Ureter (tissue), 1 donor: ENCODE measurements around the gene RGR. TPM values are rescaled to one million over a fixed set of nuclear protein-coding genes. Genes with fewer than 3 reads are reported as not detected.

Experiments
- DNase-seq: peaks from one replicate; pipeline ENCODE4 v3.0.0-alpha.2; 2020; ENCODE audit warnings: low spot score
- total RNA-seq: library from RNA; stranded (reverse); gene quantifications from one replicate; pipeline ENCODE4 v1.2.4, GENCODE V29; 2023
- donor health status: DM: yes; HTN: yes; CAD: no.

Gene RGR, protein sequence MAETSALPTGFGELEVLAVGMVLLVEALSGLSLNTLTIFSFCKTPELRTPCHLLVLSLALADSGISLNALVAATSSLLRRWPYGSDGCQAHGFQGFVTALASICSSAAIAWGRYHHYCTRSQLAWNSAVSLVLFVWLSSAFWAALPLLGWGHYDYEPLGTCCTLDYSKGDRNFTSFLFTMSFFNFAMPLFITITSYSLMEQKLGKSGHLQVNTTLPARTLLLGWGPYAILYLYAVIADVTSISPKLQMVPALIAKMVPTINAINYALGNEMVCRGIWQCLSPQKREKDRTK
- total RNA-seq = not detected

DNA sequence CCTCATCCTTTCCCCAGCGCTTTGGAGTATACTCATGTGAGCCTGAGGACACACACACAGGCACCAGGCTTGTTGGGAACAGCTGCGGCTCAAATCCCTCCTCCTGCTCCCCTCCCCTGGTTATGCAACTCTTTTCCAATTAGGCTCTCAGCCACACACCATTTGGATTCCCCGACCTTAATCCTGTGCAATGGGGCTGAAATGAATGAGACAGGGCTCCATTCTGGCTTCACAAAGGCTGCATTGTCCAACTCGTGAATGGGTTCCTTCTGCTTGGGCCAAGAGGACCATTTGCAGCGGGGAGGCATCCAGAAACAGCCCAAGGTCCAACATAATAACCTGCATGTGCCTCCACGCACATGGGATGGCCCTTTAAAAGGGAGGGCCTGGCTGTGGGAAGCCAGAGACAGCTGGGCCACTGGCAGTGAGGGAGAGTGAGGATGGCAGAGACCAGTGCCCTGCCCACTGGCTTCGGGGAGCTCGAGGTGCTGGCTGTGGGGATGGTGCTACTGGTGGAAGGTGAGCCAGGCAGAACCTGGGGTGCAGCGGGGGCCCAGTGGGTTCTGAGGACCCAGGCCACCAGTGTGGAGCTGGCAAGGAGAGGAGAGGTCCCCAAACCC is at the start of gene RGR:
Gene RGR, plus strand, starts transcription at position 403 of the 620 bp plus-strand sequence. Its CDS starts 38 bp downstream, at position 441.
- no peak for DNase-seq

DNA sequence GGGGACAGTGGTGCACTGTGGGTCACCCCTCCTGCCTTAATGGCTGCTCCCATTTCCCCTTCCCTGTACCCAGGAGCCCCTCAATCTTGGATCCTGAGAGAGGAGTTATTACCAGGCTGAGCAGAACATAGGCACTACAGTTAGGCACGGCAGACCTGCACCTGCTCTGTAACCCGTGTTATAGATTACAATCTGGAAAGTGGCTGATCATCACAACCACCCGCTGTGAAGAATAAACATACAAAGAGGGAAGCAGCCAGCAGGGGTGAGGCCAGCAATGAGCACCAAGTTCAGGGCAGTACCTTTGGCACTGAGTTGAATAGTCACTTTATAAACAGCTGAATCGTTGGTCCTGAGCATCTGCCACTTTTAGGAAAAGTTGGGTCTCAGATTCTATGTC is 48.8 kb upstream of the RGR start:
- DNase-seq = no peak

DNA sequence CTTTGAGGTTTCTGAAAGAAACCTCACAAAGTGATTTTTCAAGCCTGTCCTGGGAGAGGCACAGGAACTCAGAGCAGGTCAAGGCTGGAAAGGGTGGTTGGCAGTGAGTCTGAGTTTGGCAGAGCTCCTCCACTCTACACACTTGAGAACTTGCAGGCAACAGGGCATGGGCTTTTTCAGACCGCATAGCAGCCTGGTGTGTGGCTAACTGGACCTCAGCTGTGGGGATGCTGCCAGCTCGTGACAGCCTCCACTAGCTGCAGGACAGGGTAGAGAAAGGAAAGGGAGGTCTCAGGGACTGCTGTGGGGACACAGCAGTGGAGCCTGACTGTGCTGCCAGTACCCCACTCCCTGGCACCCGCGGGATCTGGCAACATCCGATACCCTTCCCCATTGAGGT is 47.9 kb upstream of the RGR start:
- DNase-seq = no peak

DNA sequence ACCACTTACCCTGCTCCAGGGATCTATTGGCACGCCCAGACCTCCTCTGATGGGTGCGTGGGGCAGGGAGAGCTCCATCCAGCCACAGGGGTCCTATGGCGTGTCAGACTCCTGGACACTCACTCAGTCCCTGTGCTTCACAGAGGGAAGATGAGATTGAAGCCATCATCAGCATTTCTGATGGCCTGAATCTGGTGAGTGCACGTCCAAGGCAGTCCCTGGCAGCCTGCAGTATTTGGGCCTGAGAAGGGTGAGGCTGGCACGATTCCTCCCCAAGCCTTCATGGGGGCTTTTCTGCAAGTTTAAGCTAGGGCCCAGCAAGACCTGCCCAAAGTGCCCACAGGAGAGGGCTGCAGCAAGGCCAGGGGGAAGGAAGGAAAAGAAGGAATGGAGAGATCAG is 47.2 kb upstream of the RGR start:
- no peak for DNase-seq

DNA sequence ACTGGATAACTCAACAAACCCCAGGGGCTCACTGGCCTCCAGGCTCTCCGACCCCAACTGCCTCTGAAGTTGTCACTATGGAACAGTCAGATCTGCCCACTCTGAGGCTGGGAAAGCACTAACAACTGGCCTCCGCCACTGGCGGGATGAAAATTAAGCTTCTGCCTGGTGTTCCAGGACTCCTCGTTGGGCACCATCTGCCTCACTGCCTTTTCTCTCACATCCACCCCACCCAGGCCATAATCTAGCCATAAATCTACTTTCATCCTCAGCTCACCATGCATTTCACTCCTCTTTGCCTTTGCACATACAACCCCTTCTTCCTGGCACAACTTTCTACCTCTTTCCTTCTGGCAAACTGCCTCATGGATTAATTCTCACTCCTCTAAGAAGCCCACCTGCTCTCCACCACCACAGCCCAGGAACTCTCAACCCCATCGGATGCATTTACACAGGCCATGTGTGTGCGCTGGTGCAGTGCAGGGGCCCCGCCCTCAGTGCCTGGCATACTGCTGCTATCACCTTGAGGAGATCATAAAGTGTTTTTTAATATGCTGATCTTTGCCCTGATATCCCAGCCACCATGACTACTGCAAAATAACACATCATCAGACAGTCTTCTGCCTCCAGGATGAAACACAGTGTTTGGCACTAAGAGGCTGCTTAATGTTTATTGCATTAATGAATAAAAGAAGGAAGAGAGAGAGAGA is 46.5 kb upstream of the RGR start:
- no peak for DNase-seq

DNA sequence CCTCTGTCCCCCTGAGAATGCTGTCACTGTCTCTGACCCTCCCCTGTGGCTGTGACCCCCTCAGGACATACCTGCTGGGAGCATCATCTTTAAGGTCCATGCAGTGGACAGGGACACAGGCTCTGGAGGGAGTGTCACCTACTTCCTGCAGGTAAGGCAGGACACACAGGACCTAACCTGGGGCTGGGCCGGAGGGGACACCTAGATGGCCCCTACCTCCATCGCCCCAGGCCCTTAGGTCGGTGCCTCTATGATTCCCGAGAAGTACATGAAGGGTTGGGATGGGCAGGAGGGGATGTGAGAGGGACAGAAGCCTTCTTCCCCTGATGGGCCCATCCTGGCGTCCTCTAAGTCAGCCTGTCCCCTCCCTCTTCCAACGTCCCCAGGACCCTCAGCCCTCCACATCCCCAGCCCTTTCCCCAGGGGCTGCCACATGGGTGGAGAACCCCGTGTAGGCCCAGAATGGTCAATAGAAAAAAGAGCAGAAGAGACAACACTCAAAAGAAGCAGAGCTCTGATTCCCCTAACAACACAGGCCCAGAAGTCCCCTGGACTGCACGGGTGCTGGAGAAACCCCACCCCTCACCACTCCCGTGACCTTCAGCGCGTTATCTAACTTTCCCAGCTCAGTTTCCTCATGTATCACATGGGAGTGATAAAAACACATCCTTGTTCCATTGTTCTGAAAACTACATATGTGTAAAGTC is 44.2 kb upstream of the RGR start:
- DNase-seq = no peak

DNA sequence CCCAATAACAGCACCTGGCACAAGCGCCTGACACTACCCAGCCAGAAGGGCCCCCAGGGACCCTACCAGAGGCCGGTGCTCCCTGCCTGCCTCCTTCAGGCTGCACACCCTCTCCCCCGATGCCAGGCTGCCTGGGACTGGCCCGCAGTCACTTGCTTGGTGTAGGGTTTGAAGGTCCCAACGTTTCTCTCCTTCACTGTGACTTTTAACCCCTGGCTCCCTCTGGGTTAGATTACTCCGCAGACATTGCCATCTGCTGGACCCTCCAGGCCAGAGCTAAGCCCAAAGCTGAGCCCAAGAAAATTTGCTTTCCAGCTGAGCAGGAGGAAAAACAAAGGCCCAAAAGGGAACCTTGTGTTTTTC is 43.6 kb upstream of the RGR start:
- DNase-seq = no peak

DNA sequence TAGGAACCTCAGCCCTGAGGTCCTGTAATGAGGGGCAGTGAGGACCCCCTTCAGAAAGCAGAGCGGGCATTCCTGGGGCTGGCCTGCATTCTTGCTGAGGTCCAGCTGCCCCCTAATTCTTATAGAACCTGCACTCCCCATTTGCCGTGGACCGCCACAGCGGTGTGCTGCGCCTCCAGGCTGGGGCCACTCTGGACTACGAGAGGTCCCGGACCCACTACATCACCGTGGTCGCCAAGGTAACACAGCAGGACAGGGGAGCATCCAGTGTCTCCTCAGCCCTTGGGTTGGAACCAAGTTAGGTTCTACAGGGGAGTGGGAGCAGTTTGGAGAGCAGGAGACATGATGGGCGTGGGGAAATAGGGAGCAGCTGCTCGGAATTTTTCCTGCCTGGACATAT is 43.2 kb upstream of the RGR start:
- no peak for DNase-seq

DNA sequence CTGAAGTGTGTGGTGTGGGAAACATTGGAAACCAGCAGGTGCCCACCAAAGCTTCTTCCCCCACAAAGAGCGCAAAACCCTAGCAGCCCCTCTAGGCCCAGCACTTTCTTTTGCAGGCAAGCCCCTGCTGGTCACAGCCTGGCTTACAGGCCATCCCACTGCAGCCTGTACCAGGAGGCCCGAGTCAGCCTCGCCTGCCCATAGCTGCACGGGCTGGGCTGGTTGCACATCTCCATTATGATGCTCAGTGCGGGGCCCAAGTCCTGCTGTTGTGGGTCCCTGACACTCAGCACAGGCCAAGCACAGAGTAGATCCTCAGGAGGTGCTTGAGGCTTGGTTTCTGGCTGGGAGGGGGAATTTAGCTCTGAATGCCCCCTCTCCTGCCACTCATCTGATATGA is 42.5 kb upstream of the RGR start:
- DNase-seq = no peak

DNA sequence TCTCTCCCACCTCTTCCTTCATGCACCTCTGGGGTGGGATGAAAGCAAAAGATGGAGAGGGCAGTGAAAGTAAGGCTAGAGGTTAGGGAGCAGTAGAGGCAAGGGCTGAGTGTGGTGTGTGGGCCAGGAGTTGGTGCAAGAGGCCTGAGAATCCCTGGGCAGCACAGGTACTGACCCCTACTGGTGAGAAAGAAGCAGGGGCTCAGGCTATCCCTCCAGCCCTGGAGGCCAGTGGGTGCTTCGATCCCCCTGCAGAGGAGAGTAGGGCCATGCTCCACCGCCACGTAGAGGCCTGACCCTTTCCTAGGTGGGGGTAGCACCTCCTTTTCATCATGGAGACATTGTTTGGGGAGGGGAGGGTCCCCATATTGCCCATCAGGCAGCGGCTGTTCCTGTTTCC is 40.7 kb upstream of the RGR start:
- DNase-seq = no peak

DNA sequence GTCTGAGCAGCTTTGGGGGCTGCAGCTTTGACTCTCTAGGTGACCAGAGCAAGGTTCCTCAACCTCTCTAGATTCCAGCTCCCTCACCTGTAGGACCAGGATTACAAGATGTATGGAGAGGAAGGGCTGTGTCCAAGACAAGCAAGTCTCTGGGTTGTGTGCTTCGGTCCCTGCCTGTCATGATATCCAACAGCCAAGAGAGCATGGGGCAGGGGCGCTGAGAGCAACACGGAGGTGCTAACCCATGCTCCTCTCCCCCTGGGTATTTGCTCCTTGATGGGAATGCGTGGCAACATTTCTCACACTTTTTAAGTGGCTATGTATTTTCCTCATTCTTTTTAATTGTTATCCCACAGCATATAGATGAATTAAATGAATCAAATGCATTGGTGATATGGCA is 40.2 kb upstream of the RGR start:
- no peak for DNase-seq

DNA sequence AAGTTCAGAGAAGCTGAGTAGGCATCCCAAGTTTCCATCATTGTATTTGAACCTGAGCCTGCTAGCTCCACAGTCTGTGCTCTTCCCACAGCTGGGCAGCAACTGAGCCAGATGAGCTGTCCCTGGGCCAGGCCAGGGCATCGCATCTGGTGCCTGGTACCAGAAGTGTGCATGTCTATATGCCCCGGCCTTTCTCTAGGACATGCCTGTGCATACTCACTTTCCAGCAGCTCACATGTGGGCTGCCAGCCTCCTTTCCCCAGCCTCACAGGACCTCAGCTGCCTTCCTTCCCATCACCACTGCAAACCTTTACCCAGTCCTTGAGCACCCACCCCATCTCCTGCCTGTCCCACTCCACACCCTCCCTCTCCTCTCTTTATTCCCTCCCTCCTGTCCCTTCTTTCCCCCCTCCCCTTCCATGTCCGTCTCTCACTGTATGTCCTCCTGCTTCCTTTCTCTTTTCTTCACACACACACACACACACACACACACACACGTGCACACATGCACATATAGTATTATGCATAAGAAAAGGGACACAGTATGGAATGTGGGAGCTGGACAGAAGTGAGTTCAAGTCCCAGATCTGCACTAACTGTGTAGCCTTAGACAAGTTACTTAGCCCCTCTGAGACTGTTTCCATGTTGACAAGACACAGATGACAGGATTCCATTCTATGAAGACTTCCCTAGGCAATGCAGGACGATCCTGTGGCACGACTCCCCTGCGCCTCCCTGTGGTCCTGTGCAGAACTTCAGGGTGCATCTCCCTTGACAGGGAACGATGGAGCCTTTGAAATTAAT is 39.6 kb upstream of the RGR start:
- DNase-seq = peak; percentile 72

DNA sequence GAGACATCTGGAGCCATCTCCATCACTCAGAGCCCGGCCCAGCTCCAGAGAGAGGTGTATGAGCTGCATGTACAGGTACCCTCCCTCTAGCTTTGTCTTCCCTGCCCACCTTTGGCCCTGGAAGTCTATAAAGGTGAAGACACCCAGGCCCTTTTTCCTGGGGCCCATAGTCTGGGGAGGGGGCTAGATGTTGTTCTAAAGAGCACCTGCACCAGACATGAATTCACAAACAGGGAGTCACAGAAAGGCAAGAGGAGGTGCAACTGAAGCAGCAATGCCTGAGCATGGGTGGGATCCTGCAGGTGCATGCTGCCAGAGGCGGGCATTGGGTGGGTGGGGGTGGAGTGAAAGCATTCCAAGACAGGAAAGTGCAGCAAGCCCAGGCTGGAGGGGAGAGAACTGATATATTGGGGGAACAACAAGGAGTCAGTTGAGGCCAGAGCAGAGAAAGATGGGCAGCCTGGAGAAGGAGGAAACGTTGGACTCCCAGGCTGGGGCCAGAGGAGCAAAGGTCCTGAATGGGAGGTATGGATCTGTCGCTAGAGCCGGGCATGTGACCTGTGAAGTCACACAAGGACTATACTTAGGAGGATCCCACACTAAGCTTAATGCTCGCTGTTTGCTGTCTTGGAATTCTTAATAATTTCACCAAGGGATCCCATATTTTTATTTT is 38.9 kb upstream of the RGR start:
- no peak for DNase-seq

DNA sequence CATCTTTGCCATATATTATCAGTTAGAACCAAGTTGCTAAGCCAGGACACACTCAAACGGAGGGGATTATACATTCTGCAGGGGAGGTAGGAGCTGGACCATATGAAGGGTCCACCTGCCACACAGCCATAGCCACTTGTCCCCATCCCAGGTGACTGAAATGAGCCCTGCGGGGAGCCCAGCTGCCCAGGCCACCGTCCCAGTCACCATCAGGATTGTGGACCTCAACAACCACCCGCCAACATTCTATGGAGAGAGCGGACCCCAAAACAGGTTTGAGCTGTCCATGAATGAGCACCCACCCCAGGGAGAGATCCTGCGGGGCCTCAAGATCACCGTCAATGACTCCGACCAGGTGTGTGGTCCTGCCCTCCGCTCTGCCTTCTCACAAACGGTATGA is 36.8 kb upstream of the RGR start:
- no peak for DNase-seq

DNA sequence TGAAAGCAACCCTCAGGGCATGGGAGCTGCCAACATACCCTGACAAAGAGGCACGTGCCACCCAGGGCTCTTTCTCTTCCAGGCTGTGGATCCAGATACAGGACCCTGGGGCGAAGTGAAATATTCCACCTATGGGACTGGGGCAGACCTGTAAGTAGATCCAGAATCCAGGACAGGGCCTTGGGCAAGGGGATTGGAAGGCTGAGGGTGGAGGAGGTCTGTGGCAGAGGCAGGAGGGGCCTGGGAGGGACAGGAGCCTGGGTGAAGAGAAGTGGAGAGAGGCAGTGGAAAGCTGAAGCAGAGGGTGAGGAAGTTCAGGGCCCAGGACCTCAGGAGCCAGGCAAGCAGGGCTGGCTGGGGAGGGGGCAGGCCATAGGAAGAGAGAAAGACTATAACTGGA is 33.3 kb upstream of the RGR start:
- no peak for DNase-seq

DNA sequence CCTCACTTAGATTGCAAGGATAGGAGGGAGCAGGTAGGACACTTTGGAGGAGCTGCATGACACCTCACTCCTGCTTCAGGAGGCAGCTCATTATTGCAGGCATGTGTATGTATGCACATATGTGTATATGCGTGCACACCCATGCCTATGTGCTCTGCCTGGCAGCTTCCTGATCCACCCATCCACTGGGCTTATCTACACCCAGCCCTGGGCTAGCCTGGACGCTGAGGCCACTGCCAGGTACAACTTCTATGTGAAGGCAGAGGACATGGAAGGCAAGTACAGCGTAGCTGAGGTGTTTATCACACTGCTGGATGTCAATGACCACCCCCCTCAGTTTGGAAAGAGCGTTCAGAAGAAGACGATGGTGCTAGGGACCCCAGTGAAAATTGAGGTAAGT is 32.8 kb upstream of the RGR start:
- no peak for DNase-seq

DNA sequence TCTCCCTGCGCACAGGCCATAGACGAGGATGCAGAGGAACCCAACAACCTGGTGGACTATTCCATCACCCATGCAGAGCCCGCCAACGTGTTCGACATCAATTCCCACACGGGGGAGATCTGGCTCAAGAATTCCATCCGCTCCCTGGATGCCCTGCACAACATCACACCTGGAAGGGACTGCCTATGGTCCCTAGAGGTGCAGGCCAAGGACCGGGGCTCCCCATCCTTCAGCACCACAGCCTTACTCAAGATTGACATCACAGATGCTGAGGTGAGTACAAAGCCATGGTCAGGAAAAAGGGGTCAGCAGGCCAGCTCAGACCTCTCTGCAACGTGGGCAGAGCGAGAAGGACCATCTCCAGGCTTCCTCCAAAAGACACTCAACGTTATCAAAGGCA is 31.8 kb upstream of the RGR start:
- DNase-seq = no peak

DNA sequence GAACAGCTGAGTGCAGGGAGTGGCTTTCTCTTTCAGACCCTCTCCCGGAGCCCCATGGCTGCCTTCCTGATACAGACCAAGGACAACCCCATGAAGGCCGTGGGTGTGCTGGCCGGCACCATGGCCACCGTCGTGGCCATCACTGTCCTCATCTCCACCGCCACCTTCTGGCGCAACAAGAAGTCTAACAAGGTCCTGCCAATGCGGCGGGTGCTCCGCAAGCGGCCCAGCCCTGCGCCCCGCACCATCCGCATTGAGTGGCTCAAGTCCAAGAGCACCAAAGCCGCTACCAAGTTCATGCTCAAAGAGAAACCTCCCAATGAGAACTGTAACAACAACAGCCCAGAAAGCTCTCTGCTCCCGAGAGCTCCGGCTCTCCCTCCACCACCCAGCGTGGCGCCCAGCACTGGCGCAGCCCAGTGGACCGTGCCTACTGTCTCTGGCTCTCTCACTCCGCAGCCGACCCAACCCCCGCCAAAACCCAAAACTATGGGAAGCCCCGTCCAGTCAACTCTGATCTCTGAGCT is 30.7 kb upstream of the RGR start:
- no peak for DNase-seq

DNA sequence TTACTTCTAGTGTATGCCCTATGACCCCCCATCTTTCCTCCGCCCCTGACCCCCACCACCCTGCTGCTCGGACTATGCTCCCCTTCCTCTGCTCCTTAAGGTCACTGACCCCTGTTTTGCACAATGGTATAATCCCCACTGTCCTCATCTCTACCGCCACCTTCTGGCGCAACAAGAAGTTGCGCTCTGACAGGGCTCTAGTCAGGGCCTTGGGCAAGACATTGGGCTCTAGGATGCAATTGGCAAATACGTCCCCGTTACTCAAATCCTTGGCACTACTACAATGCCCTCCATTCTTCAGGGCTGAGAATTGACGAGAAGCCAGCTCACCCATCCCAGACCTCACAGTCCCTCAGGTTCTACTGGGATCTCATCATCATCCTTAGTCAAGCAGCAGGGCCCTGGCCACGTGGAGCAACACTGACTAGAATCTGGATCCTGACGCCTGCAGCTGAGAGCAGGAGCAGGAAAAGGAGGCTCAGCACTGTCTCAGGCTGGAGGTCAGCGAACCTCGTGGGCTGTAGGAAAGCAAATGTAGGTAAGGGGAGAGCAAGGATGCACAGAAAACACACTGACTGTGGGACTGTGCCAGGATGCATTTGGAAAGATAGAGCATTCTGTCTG is 30.1 kb upstream of the RGR start:
- no peak for DNase-seq

DNA sequence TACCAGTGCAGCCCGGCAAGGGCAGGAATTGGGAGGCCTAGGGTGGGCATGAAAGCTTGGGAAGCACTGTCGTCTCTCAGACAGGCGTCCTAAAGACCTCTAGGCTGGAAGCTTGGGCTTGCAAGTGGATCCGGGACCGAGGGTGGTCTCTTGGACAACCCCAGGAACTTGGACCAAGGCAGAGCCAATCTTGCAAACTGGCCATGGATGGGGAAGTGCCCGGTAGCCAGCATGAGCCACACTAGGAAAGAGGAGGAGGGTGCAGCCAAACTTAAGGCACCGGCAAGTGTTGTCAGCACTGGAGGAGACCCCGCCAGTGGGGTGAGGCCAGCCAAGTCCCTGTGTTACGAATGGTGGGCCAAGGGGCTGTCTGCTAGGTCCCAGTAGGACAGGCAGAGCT is 28.0 kb upstream of the RGR start:
- DNase-seq = no peak

DNA sequence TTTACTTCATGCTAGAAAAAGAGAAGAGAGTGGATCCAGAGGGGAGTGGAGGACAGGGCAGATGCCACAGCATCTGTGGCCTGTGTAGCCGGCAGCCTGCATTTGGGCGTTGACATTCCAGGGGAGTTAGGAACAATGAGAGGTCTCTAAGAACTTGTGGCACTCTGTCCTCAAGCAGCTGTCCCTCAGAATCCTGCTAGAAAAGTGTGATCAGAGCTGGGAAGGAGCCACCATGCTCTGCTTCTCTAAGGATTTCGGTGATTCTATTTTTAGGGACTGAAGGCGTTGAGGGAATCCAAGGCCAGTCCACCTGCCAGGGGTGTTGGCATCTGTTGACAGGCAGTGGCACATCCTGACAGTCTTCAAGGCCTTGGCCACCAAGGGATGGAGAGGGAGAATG is 27.1 kb upstream of the RGR start:
- DNase-seq = no peak
